Thyroid gland (tissue), 4 donors: ENCODE measurements around the gene DLG2. TPM values are rescaled to one million over a fixed set of nuclear protein-coding genes. Genes with fewer than 3 reads are reported as not detected.
"Not testable (repeated sequence)": the region's sequence is repeated elsewhere in the genome, so short reads cannot be mapped to it uniquely, and the experiment has no call there.

Experiments used
- DNase-seq, 2 donors: peaks; one replicate each; pipeline ENCODE4 v3.0.0-alpha.2; 2019
- H3K27ac ChIP-seq, 3 donors: fragments of 200-600 bp; sonication (generic); 1 replicate in 2 of 3; 2 replicates in 1 of 3; pipeline ENCODE4 v1.5.1; 2016 to 2019; ENCODE audit warnings: mild to moderate bottlenecking in 1 of 3, moderate library complexity in 1 of 3
- H3K27me3 ChIP-seq: fragments of 200-600 bp; sonication (generic); one replicate; pipeline ENCODE4 v1.5.1; 2019
- H3K36me3 ChIP-seq, 2 donors: fragments of 200-600 bp; sonication (generic); one replicate each; pipeline ENCODE4 v1.5.1; 2016 to 2019
- H3K4me1 ChIP-seq, 2 donors: fragments of 200-600 bp; sonication (generic); one replicate each; pipeline ENCODE4 v1.5.1; 2017 to 2019
- H3K4me3 ChIP-seq, 3 donors: fragments of 200-600 bp; sonication (generic); replicated peaks in 1 of 3; 1 replicate in 2 of 3; 2 replicates in 1 of 3; pipeline ENCODE4 v1.5.1; 2016; ENCODE audit warnings: mild to moderate bottlenecking in 1 of 3
- H3K9me3 ChIP-seq: fragments of 200-600 bp; sonication (generic); one replicate; pipeline ENCODE4 v1.5.1; 2017
- POLR2A ChIP-seq, 2 donors: fragments of 450-650 bp; IDR thresholded peaks; one replicate each; pipeline ENCODE4 v1.6.1; 2017; ENCODE audit warnings: antibody characterized with exemption in 2 of 2, mild to moderate bottlenecking in 2 of 2, moderate library complexity in 1 of 2
- WGBS, 2 donors: methylation state at CpG; one replicate each; pipeline ENCODE4 v1.1.5; 2017; 5-methylcytosine and 5-hydroxymethylcytosine counted together
- intact Hi-C: fragments of 100-400 bp; cut with DNase I; formaldehyde crosslinking; loops from one replicate; pipeline ENCODE4 v1.15.1; 2023
- total RNA-seq, 4 donors: library from RNA; depleted of rRNA; stranded (reverse); fragments of >200 nt; gene quantifications; one replicate each; pipeline ENCODE4 v1.2.3, GENCODE V29; 2016
- TF ChIP-seq, protein P1 (sequence below), 6 experiments: fragments of 200-600 bp in 3 of 6; fragments of 450-650 bp in 3 of 6; sonication (generic) in 3 of 6; IDR thresholded peaks; one replicate each; pipeline ENCODE4 v1.5.1; 2016 to 2019; ENCODE audit warnings: antibody characterized with exemption in 6 of 6, mild to moderate bottlenecking in 2 of 6, inconsistent platforms in 1 of 6, moderate library complexity in 1 of 6

The DLG2 gene
- total RNA-seq, 4 donors from 2014 or later: 29.4 to 79.4 (median 42.4) TPM

DNA sequence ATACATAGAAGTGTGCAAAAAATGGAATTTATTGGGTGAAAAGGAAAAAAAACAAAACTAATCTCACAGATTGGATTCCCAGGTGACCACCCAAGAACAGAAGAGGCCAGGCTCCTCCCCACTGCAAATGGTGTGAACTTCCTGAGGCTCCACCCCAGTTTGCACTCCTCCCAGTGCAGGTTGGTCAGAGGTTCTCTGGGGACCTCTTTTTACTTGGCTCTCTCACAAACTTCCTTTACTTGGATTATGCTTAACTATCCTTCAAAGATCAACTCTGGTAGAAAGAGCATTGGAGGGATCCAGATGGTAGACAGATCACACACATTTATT lies 2202.0 kb downstream of the DLG2 start:
- no peak for DNase-seq
- intact Hi-C loops: no loop called here
- H3K27ac ChIP-seq: no peak overlapping the region
- no peak overlapping the region for H3K4me3 ChIP-seq
- no peaks in the 10 kb centered on the region for H3K9me3 ChIP-seq
- H3K27me3 ChIP-seq: no peaks in the 10 kb centered on the region
- TF ChIP-seq, protein P1, sequence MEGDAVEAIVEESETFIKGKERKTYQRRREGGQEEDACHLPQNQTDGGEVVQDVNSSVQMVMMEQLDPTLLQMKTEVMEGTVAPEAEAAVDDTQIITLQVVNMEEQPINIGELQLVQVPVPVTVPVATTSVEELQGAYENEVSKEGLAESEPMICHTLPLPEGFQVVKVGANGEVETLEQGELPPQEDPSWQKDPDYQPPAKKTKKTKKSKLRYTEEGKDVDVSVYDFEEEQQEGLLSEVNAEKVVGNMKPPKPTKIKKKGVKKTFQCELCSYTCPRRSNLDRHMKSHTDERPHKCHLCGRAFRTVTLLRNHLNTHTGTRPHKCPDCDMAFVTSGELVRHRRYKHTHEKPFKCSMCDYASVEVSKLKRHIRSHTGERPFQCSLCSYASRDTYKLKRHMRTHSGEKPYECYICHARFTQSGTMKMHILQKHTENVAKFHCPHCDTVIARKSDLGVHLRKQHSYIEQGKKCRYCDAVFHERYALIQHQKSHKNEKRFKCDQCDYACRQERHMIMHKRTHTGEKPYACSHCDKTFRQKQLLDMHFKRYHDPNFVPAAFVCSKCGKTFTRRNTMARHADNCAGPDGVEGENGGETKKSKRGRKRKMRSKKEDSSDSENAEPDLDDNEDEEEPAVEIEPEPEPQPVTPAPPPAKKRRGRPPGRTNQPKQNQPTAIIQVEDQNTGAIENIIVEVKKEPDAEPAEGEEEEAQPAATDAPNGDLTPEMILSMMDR (IDR thresholded peaks at IDR 0.05): no peak
- no peak for TF ChIP-seq POLR2A (IDR thresholded peaks at IDR 0.05)
- no peaks in the 10 kb centered on the region for H3K4me1 ChIP-seq
- no peaks in the 10 kb centered on the region for H3K36me3 ChIP-seq

DNA sequence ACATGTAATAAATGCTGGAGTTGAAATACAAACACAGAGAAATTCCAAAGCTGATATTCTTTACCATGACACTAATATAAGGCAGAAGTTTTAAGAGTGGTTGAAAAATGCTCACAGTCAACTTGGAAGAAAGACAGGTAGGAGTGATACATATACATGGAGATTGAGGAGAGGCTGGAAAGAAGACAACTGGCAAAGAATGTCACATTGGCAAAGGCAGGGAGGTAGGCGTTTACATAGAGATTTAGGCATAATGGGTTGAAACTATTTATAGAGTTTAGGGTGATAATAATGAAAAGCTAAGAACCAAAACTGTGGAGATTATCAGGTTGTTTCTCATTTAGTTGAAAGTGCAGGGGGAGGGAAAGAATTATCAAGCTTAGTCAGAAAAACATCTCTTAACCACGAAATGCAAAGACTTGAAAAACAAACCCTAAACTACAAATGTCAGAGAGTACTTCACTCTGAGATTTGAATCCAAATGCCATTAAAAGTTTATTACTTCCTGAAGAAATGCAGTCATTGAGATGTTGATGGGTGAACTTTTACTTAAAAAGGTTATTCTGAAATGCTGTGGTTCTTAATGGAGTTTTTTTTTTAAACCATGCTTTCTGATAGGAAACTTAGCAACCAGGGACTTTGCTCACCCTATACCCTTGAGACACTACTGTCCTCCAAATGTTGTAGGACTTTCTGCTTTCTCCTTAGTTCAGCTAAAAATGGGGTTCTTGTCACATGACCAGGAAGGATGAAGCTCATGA lies 2202.6 kb downstream of the DLG2 start:
- H3K4me1 ChIP-seq: no peaks in the 10 kb centered on the region
- WGBS, 2 donors: 68 to 74% methylated on average over 2 of the region's 2 CpGs

DNA sequence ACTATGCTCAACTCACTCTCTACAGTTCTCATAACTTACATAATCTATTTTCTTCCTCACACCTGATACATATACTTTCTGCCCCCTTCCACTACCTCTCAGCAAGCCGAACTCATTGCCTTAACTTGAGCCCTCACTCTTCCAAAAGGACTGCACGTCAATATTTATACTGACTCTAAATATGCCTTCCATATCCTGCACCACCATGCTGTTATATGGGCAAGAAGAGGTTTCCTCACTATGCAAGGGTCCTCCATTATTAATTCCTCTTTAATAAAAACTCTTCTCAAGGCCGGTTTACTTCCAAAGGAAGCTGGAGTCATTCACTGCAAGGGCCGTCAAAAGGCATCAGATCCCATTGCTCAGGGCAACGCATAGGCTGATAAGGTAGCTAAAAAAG lies 2204.5 kb downstream of the DLG2 start:
- intact Hi-C loops, DNase-seq, H3K9me3 ChIP-seq, H3K4me1 ChIP-seq, H3K36me3 ChIP-seq, H3K4me3 ChIP-seq, H3K27ac ChIP-seq, H3K27me3 ChIP-seq: not testable (repeated sequence)
- WGBS, 2 donors: 84% methylated on average over 5 of the region's 5 CpGs

More for the DNA sequence above, 2202.6 kb downstream of the DLG2 start:
- Histone ChIP-seq H3K36me3 (no peaks in the 10 kb centered on the region), H3K27ac (no peak overlapping the region), H3K27me3 (no peaks in the 10 kb centered on the region), H3K4me3 (no peak overlapping the region), H3K9me3 (no peaks in the 10 kb centered on the region)
- TF ChIP-seq, protein P1 (IDR thresholded peaks at IDR 0.05): no peak
- TF ChIP-seq POLR2A (IDR thresholded peaks at IDR 0.05): no peak
- no peak for DNase-seq
- intact Hi-C loops: no loop called here

DNA sequence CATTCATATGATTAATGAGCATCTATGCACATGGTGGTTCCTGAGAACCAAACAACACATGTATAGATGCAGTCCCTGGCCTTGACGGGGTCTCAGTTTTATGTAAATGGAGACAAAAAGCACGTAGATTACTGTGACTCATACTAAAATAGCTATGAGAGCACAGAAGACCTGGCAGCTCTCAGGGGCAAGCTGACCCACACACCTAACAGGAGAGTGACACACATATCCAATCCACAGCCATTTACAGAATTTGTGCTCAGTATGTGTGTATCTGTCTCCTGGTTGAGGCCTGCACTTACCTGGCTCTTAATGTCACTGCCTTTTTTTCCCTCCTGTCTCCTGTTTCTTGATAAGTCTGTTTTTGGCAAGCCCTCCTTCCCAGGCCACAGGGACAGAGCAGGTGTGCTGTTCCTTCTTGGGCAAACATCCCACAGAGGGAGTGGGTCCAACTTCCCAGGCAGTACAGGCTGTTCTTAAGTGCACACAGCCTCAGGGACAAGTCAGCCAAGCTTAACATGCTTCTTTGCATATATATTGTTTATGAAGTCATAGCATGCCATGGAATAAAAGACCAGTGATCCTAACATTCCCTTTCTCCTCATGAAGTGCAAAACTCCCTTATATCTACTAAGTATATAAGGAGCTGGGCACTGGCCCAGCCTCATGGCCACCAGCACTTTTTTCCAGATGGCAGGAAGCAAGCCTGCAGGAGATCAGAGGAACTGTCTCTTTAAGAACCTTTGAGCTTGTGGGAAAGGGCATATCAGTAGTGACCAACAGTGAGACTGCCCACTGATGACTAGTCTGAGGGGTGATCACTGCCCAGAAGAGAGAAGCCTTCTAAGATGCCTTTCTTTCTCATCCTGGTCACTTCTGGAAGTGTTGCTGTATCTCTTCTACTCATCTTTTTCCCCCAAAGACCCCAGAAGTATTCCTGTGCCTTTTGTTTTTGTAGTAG lies 2216.3 kb downstream of the DLG2 start:
- TF ChIP-seq, protein P1 (IDR thresholded peaks at IDR 0.05): peak in 1 of 6 experiments; percentile 22
- TF ChIP-seq POLR2A (IDR thresholded peaks at IDR 0.05): no peak
- peaks cover 24 to 25% of the 10 kb centered on the region in 2 donors for H3K4me1 ChIP-seq
- no peaks in the 10 kb centered on the region for H3K36me3 ChIP-seq
- intact Hi-C loops: no loop called here
- peak overlapping the region; percentile 75 to 87 (median 80) for H3K27ac ChIP-seq
- peak; percentile 83 to 87 for DNase-seq
- 54 to 78% methylated on average over 2 of the region's 2 CpGs for WGBS, 2 donors
- H3K27me3 ChIP-seq: no peaks in the 10 kb centered on the region
- no peak overlapping the region for H3K4me3 ChIP-seq
- H3K9me3 ChIP-seq: no peaks in the 10 kb centered on the region

DNA sequence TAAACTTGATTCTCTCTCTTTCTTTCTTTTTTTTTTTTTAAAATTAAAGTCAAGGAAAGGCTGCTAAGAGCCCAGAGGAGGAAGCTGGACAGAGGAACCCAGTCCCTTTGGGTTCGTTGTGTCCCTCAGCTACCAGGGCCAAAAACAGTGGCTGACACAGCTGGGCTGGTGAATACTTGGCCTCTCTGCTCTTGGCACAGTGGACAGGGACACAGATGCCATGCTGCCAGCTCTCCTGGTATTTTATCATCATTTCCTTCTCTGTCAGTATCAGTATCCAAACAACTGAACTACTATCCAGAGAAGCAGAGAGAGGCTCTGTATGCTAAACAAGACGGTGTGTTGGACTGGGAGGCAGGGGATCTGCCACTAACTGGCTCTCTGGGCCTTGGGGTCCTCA lies 2217.3 kb downstream of the DLG2 start:
- peak; percentile 15 to 39 for DNase-seq
- H3K27me3 ChIP-seq: no peaks in the 10 kb centered on the region
- peak overlapping the region; percentile 75 to 87 (median 80) for H3K27ac ChIP-seq
- H3K9me3 ChIP-seq: no peaks in the 10 kb centered on the region
- WGBS, 2 donors: 77 to 79% methylated on average over 2 of the region's 2 CpGs
- H3K4me1 ChIP-seq: peaks cover 24 to 25% of the 10 kb centered on the region in 2 donors
- TF ChIP-seq, protein P1 (IDR thresholded peaks at IDR 0.05): no peak
- TF ChIP-seq POLR2A (IDR thresholded peaks at IDR 0.05): no peak
- intact Hi-C loops: no loop called here
- H3K4me3 ChIP-seq: no peak overlapping the region
- no peaks in the 10 kb centered on the region for H3K36me3 ChIP-seq
